ENCODE measurements around the gene PBX1.

Gene PBX1

DNA sequence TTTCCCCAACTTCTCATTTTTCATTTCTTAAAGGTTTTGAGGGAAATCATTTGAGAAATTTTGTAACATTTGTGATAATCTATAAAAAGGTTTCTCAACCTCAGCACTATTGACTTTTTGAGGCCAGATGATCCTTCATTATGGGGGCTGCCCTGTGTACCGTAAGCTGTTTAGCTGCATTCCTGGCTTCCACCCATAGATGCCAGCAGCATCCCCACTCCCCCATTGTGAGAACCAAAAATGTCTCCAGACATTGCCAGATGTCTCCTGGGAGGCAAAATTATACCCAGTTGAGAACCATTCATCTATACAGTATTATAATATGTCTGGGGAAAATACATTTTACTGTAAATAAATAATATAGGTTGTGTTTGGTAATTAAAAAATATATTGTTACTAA lies 146.0 kb downstream of the PBX1 start:
- no peak for DNase-seq

GRCh38 chr1:164706606-164706987 lies 147.6 kb downstream of the PBX1 start:
- no peak for DNase-seq

- no peak for DNase-seq
Measured at GRCh38 chr1:164707868-164708331, 148.9 kb downstream of the PBX1 start.

GRCh38 chr1:164708596-164708995 lies 149.6 kb downstream of the PBX1 start:
- no peak for DNase-seq

GRCh38 chr1:164709126-164709525 lies 150.1 kb downstream of the PBX1 start:
- DNase-seq: no peak

GRCh38 chr1:164709541-164710278 lies 150.7 kb downstream of the PBX1 start:
- DNase-seq: no peak

GRCh38 chr1:164712131-164713036 lies 153.4 kb downstream of the PBX1 start:
- no peak for DNase-seq

DNA sequence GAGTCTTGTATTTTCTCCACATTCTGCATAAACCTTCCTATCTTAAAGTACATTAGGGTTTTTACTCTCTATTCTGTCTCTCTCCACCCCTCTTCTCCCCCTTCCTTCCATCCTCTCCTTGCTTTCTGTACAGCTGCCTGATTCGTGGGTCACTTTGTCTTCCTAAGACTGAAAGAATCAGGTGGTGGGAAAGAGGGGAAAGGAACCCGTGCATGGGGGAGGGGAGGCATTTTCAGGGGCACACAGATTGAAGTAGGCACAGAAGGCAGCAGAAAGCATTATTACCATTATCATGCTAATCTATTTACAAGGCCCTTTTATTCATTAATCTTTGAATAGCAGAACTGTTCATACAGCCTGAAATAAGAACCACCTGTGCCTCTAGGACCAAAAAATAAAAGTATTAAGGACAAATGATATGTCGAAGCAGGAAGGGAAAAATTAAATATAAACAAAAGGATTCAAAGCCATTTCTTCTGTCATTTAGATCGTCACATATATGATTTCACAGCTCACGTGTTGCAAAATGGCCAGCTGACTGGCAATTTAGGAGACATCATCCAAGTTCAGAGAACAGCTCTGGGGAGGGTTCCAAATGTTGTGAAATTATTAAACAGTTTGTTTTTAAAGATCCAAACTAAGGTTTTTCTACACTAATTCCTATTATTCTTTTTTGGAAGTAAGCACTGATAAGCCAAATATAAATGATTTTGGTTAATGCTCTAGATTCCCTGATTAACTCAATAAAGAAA lies 154.6 kb downstream of the PBX1 start:
- DNase-seq: no peak

- DNase-seq: no peak
Measured at GRCh38 chr1:164716992-164717703, 158.2 kb downstream of the PBX1 start.

GRCh38 chr1:164718821-164719220 lies 159.8 kb downstream of the PBX1 start:
- DNase-seq: no peak

- DNase-seq: no peak
Measured at GRCh38 chr1:164719676-164720439, 160.9 kb downstream of the PBX1 start.

- DNase-seq: no peak
Measured at GRCh38 chr1:164720440-164721227, 161.7 kb downstream of the PBX1 start.

DNA sequence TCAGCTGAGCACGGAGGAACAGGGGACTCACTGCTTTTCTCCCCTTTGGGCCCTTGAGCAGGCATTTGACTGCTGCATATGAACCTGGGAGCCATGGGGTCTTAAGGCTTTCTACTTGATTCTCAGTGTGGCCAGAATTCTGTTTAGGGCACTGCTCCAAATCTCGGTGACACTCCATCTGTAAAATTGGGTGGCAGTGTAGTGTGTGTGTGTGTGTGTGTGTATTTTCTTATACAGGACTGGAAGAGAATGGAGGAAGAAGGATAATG lies 162.2 kb downstream of the PBX1 start:
- no peak for DNase-seq

DNA sequence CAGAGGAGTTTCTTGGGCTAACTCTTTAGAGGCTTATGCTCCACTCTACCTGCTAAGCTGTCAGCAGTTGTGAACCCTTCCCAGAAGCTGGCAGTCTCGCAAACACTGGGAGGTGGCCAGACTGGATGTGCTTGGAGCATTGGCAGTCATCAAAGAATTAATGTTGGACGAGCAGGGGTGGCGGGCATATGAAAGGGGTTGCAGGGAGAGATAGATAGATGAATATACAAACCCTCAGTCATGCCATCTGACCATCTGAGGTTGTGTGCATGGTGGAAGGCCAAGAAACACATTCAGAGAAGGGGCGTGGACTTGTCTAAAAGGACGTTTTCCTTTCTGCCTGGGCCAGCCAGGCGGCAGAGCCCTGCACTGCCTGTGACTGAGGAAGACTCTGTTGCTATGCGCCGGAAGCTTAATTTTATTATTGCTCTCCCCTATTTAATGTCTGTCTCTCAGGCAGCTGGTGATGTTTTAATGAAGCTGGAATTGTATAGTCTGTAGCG lies 164.4 kb downstream of the PBX1 start:
- peak; percentile 3 for DNase-seq

DNA sequence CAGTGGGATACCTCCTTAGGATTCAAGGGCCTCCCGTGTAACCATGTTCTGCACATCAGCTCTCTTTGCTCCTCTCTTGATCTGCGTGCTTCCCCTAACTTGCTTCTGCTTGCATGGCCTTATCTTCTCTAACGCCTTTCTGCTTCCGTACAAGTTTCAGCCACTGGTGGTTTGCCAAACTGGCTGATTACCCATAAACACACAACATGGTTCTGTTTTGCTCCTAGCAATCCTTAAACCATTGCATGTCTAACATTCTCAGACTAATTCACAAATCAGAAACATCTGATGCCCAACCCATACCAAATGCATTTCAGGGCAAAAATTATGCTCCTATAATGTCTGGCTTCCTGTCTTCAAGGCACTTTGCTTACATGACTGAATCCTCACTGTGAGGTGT lies 166.4 kb downstream of the PBX1 start:
- no peak for DNase-seq

DNA sequence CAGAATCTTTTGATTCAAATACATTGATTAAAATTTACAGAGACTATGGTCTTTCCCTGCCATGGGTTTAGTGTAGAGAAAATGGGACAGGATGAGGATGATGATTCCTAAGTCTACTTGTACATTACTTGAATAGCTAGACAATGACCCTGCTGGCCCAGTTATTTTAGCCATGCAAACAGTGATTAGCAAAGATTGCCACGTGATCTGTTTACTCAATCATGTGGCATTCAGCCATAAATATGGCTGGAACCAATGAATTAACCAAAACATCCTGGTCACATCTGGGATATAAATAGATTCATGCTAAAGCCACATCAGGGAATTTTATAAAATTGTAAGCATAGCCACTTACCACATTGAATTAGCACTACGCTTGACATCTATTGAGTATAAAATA lies 167.3 kb downstream of the PBX1 start:
- DNase-seq: no peak

GRCh38 chr1:164728719-164729118 lies 169.7 kb downstream of the PBX1 start:
- peak; percentile 4 for DNase-seq

- DNase-seq: no peak
Measured at GRCh38 chr1:164731161-164731876, 172.3 kb downstream of the PBX1 start.

- no peak for DNase-seq
Measured at GRCh38 chr1:164733070-164733469, 174.1 kb downstream of the PBX1 start.

- no peak for DNase-seq
Measured at GRCh38 chr1:164733734-164734133, 174.8 kb downstream of the PBX1 start.

All from NCI-H748 treated with DMSO at 0.1 percent for 48 hours (cell line).